ENCODE measurements around the gene GNGT2. TPM values are rescaled to one million over a fixed set of nuclear protein-coding genes. Genes with fewer than 3 reads are reported as not detected.
A peak's percentile ranks its signal among the peaks of the same experiment; 100 is the strongest.

Gene GNGT2
- total RNA-seq, 2 experiments from 2014 or later = 13.3 to 32.6 TPM

- Histone ChIP-seq H3K27ac (ENCODE audit: low read depth, low read length, poor library complexity, severe bottlenecking) (peak overlapping the region; percentile 51), H3K4me2 (ENCODE audit: low read length) (peak overlapping the region; percentile 95), H4K20me1 (ENCODE audit: insufficient read depth, low read length) (peaks cover 5% of the 10 kb centered on the region; the same call in 1 of the 2 replicates), H3K79me2 (ENCODE audit: insufficient read depth, low read depth, low read length) (peaks cover 42% of the 10 kb centered on the region), H3K4me1 (ENCODE audit: insufficient read depth, low read length, poor library complexity, severe bottlenecking) (peaks cover 78% of the 10 kb centered on the region), H3K36me3 (ENCODE audit: insufficient read depth, low read length) (peaks cover 60% of the 10 kb centered on the region), H3K9me2 (ENCODE audit: insufficient read depth, low read length) (no peaks in the 10 kb centered on the region), H3K4me3 (ENCODE audit: low read depth, low read length, poor library complexity, severe bottlenecking) (peak overlapping the region; percentile 22), H3K9me3 (ENCODE audit: low read length) (no peaks in the 10 kb centered on the region), H2AFZ (ENCODE audit: low read length) (no peak overlapping the region)
- POLR2A ChIA-PET = interaction anchor here (1.8 to 6.5 kb wide), 2 partner anchors 16 to 23 kb away, joined by 4 to 45 read pairs; no protein-coding TSS in a partner anchor
- CTCF ChIA-PET (ENCODE audit: unreplicated experiment) = no interaction called here
- no TSS peak for BruUV-seq (replicated peaks)
- DNase-seq (ENCODE audit: low spot score) = no peak
- TF ChIP-seq EZH2phosphoT487 (IDR thresholded peaks at IDR 0.05; ENCODE audit: borderline replicate concordance, low read depth, low read length) = no peak
- TF ChIP-seq, protein P1, sequence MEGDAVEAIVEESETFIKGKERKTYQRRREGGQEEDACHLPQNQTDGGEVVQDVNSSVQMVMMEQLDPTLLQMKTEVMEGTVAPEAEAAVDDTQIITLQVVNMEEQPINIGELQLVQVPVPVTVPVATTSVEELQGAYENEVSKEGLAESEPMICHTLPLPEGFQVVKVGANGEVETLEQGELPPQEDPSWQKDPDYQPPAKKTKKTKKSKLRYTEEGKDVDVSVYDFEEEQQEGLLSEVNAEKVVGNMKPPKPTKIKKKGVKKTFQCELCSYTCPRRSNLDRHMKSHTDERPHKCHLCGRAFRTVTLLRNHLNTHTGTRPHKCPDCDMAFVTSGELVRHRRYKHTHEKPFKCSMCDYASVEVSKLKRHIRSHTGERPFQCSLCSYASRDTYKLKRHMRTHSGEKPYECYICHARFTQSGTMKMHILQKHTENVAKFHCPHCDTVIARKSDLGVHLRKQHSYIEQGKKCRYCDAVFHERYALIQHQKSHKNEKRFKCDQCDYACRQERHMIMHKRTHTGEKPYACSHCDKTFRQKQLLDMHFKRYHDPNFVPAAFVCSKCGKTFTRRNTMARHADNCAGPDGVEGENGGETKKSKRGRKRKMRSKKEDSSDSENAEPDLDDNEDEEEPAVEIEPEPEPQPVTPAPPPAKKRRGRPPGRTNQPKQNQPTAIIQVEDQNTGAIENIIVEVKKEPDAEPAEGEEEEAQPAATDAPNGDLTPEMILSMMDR (conservative IDR thresholded peaks at IDR 0.05; ENCODE audit: low read length) = no peak
- intact Hi-C loops (cut with micrococcal nuclease; ENCODE audit: unreplicated experiment) = loop anchor here (10.0 kb wide), 2 partner anchors 458 to 528 kb away; partner anchors contain the start of gene SPOP
Observed at GRCh38 chr17:49216482-49216881, 6.1 kb upstream of the GNGT2 start.

GRCh38 chr17:49214676-49215360 lies 4.4 kb upstream of the GNGT2 start:
- ChIA-PET CTCF (ENCODE audit: unreplicated experiment) (no interaction called here), POLR2A (interaction anchor here (0.6 to 6.5 kb wide), 4 partner anchors 10 to 395 kb away, joined by 3 to 45 read pairs (median 3); no protein-coding TSS in a partner anchor)
- H3K4me3 ChIP-seq (ENCODE audit: low read depth, low read length, poor library complexity, severe bottlenecking) = peak overlapping the region; percentile 82
- peak overlapping the region; percentile 92 for H3K27ac ChIP-seq (ENCODE audit: low read depth, low read length, poor library complexity, severe bottlenecking)
- BruUV-seq (replicated peaks) = no TSS peak
- peaks cover 59% of the 10 kb centered on the region for H3K79me2 ChIP-seq (ENCODE audit: insufficient read depth, low read depth, low read length)
- intact Hi-C loops (cut with micrococcal nuclease; ENCODE audit: unreplicated experiment) = loop anchor here (10.0 kb wide), 2 partner anchors 460 to 530 kb away; partner anchors contain the start of gene SPOP
- no peak for DNase-seq (ENCODE audit: low spot score)
- no peak for TF ChIP-seq EZH2phosphoT487 (IDR thresholded peaks at IDR 0.05; ENCODE audit: borderline replicate concordance, low read depth, low read length)
- TF ChIP-seq, protein P1 (conservative IDR thresholded peaks at IDR 0.05; ENCODE audit: low read length) = no peak
- peaks cover 5% of the 10 kb centered on the region; the same call in 1 of the 2 replicates for H4K20me1 ChIP-seq (ENCODE audit: insufficient read depth, low read length)
- peaks cover 50% of the 10 kb centered on the region for H3K36me3 ChIP-seq (ENCODE audit: insufficient read depth, low read length)
- H3K9me2 ChIP-seq (ENCODE audit: insufficient read depth, low read length) = no peaks in the 10 kb centered on the region
- peak overlapping the region; percentile 95 for H3K4me2 ChIP-seq (ENCODE audit: low read length)
- H2AFZ ChIP-seq (ENCODE audit: low read length) = no peak overlapping the region
- peaks cover 82% of the 10 kb centered on the region for H3K4me1 ChIP-seq (ENCODE audit: insufficient read depth, low read length, poor library complexity, severe bottlenecking)
- no peaks in the 10 kb centered on the region for H3K9me3 ChIP-seq (ENCODE audit: low read length)

DNA sequence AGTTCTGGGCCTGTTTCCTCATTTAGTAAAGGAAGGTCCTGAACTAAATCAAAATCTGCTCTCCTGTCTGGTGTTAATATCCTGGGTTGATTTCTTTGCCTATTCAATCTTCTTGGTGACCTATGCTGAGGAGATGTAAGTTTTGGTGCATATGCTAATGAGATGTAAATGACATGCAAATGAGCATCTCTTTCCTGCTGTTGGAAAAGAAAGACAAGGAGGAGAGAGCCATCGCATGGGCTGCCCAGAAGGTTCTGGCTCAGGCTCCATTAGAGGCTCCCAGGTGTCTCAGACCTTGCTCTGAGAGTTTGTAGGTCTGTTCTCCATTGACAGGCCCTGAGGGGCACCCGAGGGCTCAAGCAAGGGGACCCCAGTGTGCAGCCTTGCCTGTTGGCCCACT lies 3.5 kb upstream of the GNGT2 start:
- Histone ChIP-seq H3K27ac (ENCODE audit: low read depth, low read length, poor library complexity, severe bottlenecking) (peak overlapping the region; percentile 92), H4K20me1 (ENCODE audit: insufficient read depth, low read length) (peaks cover 5% of the 10 kb centered on the region; the same call in 1 of the 2 replicates), H3K4me1 (ENCODE audit: insufficient read depth, low read length, poor library complexity, severe bottlenecking) (peaks cover 82% of the 10 kb centered on the region), H3K9me3 (ENCODE audit: low read length) (no peaks in the 10 kb centered on the region), H3K4me3 (ENCODE audit: low read depth, low read length, poor library complexity, severe bottlenecking) (peak overlapping the region; percentile 82), H2AFZ (ENCODE audit: low read length) (no peak overlapping the region), H3K4me2 (ENCODE audit: low read length) (peak overlapping the region; percentile 95), H3K36me3 (ENCODE audit: insufficient read depth, low read length) (peaks cover 40% of the 10 kb centered on the region), H3K9me2 (ENCODE audit: insufficient read depth, low read length) (no peaks in the 10 kb centered on the region), H3K79me2 (ENCODE audit: insufficient read depth, low read depth, low read length) (peaks cover 63% of the 10 kb centered on the region)
- TF ChIP-seq, protein P1 (conservative IDR thresholded peaks at IDR 0.05; ENCODE audit: low read length) = no peak
- no peak for TF ChIP-seq EZH2phosphoT487 (IDR thresholded peaks at IDR 0.05; ENCODE audit: borderline replicate concordance, low read depth, low read length)
- ChIA-PET POLR2A (interaction anchor here (1.2 to 6.5 kb wide), 2 partner anchors 21 to 174 kb away, joined by 3 to 45 read pairs; no protein-coding TSS in a partner anchor), CTCF (ENCODE audit: unreplicated experiment) (no interaction called here)
- intact Hi-C loops (cut with micrococcal nuclease; ENCODE audit: unreplicated experiment) = loop anchor here (10.0 kb wide), 2 partner anchors 461 to 531 kb away; partner anchors contain the start of gene SPOP
- DNase-seq (ENCODE audit: low spot score) = no peak
- BruUV-seq (replicated peaks) = no TSS peak
